ENCODE measurements around the gene CDIP1.

DNA sequence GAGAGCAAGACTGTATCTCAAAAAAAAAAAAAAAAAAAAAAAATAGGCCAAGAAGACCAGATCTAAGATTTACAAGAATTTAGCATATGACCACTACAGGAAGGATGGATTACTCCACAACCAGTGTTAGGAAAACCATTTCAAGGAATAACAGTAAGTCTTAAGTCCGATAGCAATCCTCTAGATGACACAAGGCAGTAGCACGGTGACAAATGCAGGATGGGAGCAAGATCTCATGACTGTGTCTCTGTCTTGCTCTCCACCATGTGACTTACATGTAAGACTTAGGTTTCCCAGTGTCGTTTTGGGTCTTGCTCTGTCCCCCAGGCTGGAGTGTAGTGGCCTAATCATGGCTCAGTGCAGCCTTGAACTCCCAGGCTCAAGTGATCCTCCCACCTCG is 45.3 kb upstream of the CDIP1 start:
- TF ChIP-seq, protein P1, sequence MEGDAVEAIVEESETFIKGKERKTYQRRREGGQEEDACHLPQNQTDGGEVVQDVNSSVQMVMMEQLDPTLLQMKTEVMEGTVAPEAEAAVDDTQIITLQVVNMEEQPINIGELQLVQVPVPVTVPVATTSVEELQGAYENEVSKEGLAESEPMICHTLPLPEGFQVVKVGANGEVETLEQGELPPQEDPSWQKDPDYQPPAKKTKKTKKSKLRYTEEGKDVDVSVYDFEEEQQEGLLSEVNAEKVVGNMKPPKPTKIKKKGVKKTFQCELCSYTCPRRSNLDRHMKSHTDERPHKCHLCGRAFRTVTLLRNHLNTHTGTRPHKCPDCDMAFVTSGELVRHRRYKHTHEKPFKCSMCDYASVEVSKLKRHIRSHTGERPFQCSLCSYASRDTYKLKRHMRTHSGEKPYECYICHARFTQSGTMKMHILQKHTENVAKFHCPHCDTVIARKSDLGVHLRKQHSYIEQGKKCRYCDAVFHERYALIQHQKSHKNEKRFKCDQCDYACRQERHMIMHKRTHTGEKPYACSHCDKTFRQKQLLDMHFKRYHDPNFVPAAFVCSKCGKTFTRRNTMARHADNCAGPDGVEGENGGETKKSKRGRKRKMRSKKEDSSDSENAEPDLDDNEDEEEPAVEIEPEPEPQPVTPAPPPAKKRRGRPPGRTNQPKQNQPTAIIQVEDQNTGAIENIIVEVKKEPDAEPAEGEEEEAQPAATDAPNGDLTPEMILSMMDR (IDR thresholded peaks at IDR 0.05; ENCODE audit: borderline replicate concordance, extremely low read depth, low read length, poor library complexity, severe bottlenecking) = no peak
- no peak for TF ChIP-seq EZH2 (IDR thresholded peaks at IDR 0.05; ENCODE audit: borderline replicate concordance, low read depth, low read length, severe bottlenecking)

Measured in DND-41 (cell line).